GM19238 (cell line): ENCODE results near the gene ME3.
"Not testable (repeated sequence)": the region's sequence is repeated elsewhere in the genome, so short reads cannot be mapped to it uniquely, and the experiment has no call there.

Experiments used
- DNase-seq: peaks from one replicate; pipeline ENCODE4 v3.0.0; 2011; ENCODE audit warnings: low spot score; ENCODE audit not compliant: insufficient read length

The ME3 gene

DNA sequence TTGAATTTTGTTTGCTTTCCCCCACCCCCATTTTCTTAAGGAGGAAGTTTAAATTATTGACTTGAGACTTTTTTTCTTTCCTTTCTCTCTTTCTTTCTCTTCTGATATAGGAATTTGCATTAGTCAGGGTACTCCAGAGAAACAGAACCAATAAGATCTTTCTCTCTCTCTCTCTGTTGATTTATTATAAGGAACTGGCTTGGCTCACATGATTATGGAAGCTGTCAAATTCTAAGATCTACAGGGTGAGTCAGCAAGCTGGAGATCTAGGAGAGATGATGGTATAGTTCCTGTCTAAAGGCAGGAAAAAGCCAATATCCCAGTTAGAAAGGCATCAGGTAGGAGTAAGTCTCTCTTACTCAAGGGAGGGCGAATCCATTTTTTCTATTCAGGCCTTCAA is 233.7 kb downstream of the ME3 start:
- no peak for DNase-seq

- no peak for DNase-seq
Measured at GRCh38 chr11:86435711-86436110, 236.7 kb downstream of the ME3 start.

GRCh38 chr11:86433361-86434095 is 238.9 kb downstream of the ME3 start:
- DNase-seq, result not testable (repeated sequence)

- no peak for DNase-seq
Measured at GRCh38 chr11:86431258-86431657, 241.2 kb downstream of the ME3 start.

GRCh38 chr11:86427441-86427840 is 245.0 kb downstream of the ME3 start:
- no peak for DNase-seq

DNA sequence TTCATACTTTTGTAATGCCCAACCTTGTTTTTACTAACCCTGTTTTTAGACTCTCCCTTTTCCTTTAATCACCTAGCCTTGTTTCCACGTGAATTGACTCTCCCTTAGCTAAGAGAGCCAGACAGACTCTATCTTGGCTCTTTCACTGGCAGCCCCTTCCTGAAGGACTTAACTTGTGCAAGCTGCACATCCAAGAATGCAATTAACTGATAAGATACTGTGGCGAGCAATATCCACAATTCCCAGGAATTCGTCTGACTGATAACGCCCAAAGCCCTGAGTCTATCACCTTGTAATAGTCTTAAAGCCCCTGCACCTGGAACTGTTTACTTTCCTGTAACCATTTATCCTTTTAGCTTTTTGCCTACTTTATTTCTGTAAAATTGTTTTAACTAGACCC is 248.9 kb downstream of the ME3 start:
- not testable (repeated sequence) for DNase-seq

GRCh38 chr11:86422371-86422770 is 250.0 kb downstream of the ME3 start:
- DNase-seq, result no peak

DNA sequence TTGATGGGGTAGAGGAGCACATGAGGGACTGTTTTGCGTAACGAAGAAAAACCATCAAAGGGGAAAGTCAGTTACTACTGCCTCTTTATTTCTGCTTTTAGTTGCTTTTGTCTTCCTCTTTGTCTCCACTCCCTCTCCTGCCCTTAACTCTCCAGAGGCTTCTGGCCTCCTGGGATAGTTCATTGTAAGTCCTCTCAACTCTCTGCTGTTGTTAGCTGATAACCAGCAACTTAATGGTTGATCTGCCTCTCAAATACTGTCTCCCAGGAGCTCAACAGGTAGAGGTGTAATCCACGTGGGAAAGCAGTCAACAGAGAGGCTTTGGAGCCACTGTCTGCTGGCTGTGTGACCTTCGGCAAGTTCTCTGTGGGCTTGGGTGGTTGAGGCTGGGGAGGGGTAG is 250.5 kb downstream of the ME3 start:
- no peak for DNase-seq

DNA sequence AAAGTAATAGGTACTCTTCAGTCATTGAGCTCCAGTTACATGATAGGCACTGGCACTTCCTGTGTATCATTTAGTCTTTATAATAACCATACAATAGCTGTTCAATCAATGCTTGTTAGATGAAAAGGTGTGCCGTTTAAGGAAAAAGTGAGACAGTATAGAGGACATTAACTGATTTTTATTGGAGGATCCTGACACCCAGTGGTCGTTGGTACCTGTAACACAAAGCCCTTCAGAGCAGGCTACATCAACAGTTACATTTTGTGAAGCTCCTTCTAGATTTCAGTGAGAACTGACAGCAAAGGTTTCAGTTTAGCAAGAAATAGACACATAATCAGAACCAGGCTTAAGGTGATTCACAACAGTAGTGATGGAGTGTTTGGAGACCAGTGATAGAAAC is 253.5 kb downstream of the ME3 start:
- DNase-seq, result no peak

GRCh38 chr11:86418513-86418912 is 253.9 kb downstream of the ME3 start:
- DNase-seq, result no peak

GRCh38 chr11:86418106-86418505 is 254.3 kb downstream of the ME3 start:
- no peak for DNase-seq

- not testable (repeated sequence) for DNase-seq
Measured at GRCh38 chr11:86416951-86417350, 255.5 kb downstream of the ME3 start.

DNA sequence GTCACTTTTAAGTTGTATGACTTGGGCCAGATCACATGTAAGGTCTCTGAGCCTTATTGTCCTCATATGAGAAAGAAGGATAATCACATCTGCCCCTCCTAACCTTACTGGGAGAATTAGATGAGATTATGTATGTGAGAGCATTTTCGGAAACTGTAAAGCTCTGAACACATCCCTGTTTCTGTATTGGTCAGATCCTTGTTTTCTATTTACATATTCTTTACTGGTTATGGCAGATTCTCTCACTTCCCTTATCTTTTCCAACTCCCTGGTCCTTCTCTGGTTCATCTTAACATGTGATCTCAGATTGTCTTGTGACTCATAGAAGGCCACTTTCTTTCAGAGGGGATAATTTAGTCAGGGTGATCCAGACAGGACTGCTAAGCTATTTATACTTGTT is 255.9 kb downstream of the ME3 start:
- DNase-seq, result no peak

GRCh38 chr11:86415026-86415425 is 257.4 kb downstream of the ME3 start:
- no peak for DNase-seq

GRCh38 chr11:86414032-86414431 is 258.4 kb downstream of the ME3 start:
- no peak for DNase-seq

DNA sequence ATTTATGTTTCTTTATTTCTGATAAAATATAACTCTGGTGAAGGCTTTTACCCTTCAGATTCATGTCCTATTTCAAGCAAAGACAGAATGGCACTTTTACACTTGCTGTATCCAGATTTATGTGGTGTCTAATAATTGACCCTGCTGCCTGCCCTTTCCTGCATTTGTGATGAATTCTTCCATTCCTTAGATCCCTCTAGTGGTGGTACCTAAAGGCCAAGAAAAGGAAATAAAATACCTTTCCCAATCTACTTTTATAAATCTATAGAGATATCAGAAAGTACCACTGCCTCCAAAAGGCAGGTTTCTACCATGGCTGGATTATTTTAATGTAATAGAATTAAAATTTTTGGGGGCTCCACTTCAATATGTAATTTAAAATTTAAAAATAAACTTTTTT is 263.6 kb downstream of the ME3 start:
- no peak for DNase-seq

DNA sequence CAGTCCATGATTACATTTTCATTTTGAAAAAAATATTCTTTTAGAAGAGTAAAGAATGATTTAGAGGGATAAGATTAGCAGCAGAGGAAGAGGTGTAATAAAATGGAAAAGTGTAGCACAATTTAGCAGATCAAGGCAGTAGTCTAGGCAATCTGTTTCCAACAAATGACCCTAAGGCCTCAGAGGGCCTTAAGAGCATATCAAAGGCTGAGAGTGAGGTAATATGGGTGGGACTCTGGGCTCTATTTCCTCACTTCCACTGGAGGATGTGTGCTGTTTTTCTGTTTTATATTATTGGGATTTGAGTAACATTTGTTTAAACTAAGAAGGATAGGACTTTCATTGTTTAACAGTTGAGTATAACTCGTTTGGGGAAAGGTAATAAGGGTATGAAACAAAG is 269.0 kb downstream of the ME3 start:
- DNase-seq, result no peak

DNA sequence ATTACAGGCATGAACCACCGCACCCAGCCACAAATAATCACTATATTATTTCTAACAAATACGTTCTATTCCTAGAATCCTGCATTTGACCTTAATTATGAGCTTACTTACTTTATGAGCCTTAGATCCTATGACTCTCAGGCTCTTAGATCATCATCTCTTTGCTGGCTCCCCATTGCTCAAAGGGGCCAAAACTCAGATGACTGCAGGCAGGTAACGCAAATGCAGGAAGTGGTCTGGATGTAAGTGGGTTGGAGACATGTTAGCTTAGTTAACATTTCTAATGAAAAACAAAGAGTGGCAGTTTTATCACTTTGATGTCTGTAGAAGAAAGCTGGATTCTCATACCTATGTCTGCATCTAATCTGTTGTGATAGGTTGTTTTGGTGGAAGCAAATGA is 274.3 kb downstream of the ME3 start:
- no peak for DNase-seq

DNA sequence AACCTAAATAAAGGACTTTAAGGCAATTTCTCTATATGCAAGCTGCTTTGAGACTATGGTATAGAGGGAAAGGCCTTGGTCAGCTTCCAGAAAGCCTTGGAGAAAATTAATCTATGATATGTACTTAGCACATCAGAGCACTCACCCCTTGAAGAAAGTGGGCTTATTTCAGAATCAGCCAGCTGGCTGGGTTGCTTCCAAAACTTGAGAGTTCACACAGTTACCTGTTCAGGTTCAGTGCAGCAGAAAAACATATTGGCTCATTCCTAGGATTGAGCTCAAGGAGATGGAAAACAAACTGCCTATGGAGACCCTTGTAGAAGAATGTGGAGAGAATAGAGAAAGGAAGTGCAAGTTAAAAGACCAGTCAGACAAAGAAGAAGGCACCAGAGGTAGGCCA is 275.1 kb downstream of the ME3 start:
- no peak for DNase-seq

DNA sequence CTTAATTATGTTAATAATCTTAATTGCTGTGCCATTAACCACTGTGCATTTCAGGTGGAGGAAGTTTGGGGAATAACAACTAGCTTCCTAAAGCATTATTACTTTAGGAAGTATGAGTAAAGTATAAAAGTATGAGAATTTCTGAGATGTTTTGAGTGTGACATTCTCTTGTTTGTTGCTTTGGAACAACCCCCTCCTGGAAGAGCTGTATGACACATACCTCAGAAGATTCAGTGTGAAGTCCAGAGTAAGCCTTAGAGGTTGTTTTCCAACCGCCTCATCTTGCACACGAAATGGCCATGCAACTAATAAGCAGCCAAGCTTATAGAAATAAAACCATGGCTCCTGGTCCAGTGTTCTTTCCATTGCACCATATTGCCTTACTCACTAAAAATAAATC is 276.0 kb downstream of the ME3 start:
- no peak for DNase-seq

- no peak for DNase-seq
Measured at GRCh38 chr11:86395061-86395551, 277.3 kb downstream of the ME3 start.
